Measurements from ENCODE around the gene SEZ6.

SEZ6 gene

GRCh38 chr17:29019475-29020181 lies 13.8 kb upstream of the SEZ6 start:
- H3K27me3 ChIP-seq (ENCODE audit: insufficient read depth, low read length, poor library complexity) = peaks cover 26% of the 10 kb centered on the region
- H2AFZ ChIP-seq (ENCODE audit: low read depth, low read length) = no peak overlapping the region

DNA sequence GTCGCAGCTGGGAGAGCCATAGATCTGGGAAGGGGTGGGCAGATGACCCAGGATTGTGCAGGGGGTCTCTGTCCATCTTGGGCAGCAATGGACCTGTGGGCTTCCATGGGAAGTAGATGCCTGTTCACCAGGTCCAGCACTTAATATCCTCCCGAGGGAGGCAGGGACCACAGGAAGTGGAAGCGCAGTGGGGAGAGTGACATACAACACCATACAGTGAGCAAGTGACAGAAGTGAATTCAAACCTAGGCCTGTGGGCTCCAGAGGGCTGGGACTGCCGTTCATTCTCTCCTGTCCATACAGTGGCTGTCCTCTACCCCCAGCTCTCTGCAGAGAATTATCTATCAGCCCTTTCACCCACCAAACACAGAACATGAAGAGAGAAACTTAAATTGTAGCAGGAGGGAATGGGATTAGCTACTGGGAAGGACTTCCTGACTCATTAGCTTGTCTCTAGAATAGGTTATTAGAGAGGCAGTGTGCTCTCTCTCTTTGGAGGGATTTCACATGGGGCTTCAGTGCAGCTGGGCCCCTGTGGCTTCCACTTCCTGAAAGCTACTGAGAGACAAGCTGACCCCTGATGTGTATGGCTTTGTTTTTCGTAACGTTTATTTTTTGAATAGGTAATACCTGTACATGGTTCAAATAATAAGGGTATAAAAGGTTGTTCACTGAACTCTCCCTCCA lies 13.1 kb upstream of the SEZ6 start:
- H3K27ac ChIP-seq (ENCODE audit: low read length) = no peak overlapping the region
- no peaks in the 10 kb centered on the region for H4K20me1 ChIP-seq (ENCODE audit: insufficient read depth, low read length)
- peaks cover 23% of the 10 kb centered on the region for H3K27me3 ChIP-seq (ENCODE audit: insufficient read depth, low read length, poor library complexity)
- no peak overlapping the region for H3K4me3 ChIP-seq (ENCODE audit: low read depth in 1 of 2, low read length in 2 of 2)
- H2AFZ ChIP-seq (ENCODE audit: low read depth, low read length) = no peak overlapping the region
- H3K36me3 ChIP-seq (ENCODE audit: insufficient read depth, low read length) = no peaks in the 10 kb centered on the region
- no peaks in the 10 kb centered on the region for H3K9me3 ChIP-seq (ENCODE audit: insufficient read depth, low read length, severe bottlenecking)
- DNase-seq (no peak), ATAC-seq (ENCODE audit: insufficient read depth, low read depth) (no peak)
- no peak for TF ChIP-seq CTCF (IDR thresholded peaks at IDR 0.05; ENCODE audit: borderline replicate concordance, extremely low read depth, low read length, poor library complexity, severe bottlenecking)
- TF ChIP-seq EZH2 (IDR thresholded peaks at IDR 0.05; ENCODE audit: borderline replicate concordance, low read depth, low read length, severe bottlenecking) = no peak
- no peaks in the 10 kb centered on the region for H3K4me1 ChIP-seq (ENCODE audit: insufficient read depth, low read length)
- H3K9ac ChIP-seq (ENCODE audit: low read depth, low read length) = no peak overlapping the region
- no peaks in the 10 kb centered on the region for H3K79me2 ChIP-seq (ENCODE audit: insufficient read depth, low read length)
- no peak overlapping the region for H3K4me2 ChIP-seq (ENCODE audit: insufficient read depth, low read length)

More at GRCh38 chr17:29019475-29020181, 13.8 kb upstream of the SEZ6 start:
- TF ChIP-seq CTCF (IDR thresholded peaks at IDR 0.05; ENCODE audit: borderline replicate concordance, extremely low read depth, low read length, poor library complexity, severe bottlenecking) (no peak), EZH2 (IDR thresholded peaks at IDR 0.05; ENCODE audit: borderline replicate concordance, low read depth, low read length, severe bottlenecking) (no peak)
- Histone ChIP-seq H3K9me3 (ENCODE audit: insufficient read depth, low read length, severe bottlenecking) (no peaks in the 10 kb centered on the region), H3K79me2 (ENCODE audit: insufficient read depth, low read length) (no peaks in the 10 kb centered on the region), H3K4me2 (ENCODE audit: insufficient read depth, low read length) (no peak overlapping the region), H3K4me3 (ENCODE audit: low read depth in 1 of 2, low read length in 2 of 2) (no peak overlapping the region), H3K27ac (ENCODE audit: low read length) (no peak overlapping the region), H3K9ac (ENCODE audit: low read depth, low read length) (no peak overlapping the region), H3K4me1 (ENCODE audit: insufficient read depth, low read length) (no peaks in the 10 kb centered on the region), H4K20me1 (ENCODE audit: insufficient read depth, low read length) (no peaks in the 10 kb centered on the region), H3K36me3 (ENCODE audit: insufficient read depth, low read length) (no peaks in the 10 kb centered on the region)
- DNase-seq (no peak), ATAC-seq (ENCODE audit: insufficient read depth, low read depth) (no peak)

- TF ChIP-seq EZH2 (IDR thresholded peaks at IDR 0.05; ENCODE audit: borderline replicate concordance, low read depth, low read length, severe bottlenecking) = no peak
- no peak for TF ChIP-seq CTCF (IDR thresholded peaks at IDR 0.05; ENCODE audit: borderline replicate concordance, extremely low read depth, low read length, poor library complexity, severe bottlenecking)
- Histone ChIP-seq H3K79me2 (ENCODE audit: insufficient read depth, low read length) (no peaks in the 10 kb centered on the region), H4K20me1 (ENCODE audit: insufficient read depth, low read length) (no peaks in the 10 kb centered on the region; the same call in 1 of the 2 replicates), H3K4me1 (ENCODE audit: insufficient read depth, low read length) (no peaks in the 10 kb centered on the region), H3K9me3 (ENCODE audit: insufficient read depth, low read length, severe bottlenecking) (no peaks in the 10 kb centered on the region), H3K4me2 (ENCODE audit: insufficient read depth, low read length) (no peak overlapping the region), H3K36me3 (ENCODE audit: insufficient read depth, low read length) (no peaks in the 10 kb centered on the region), H3K4me3 (ENCODE audit: low read depth in 1 of 2, low read length in 2 of 2) (no peak overlapping the region), H3K27ac (ENCODE audit: low read length) (no peak overlapping the region), H2AFZ (ENCODE audit: low read depth, low read length) (no peak overlapping the region), H3K9ac (ENCODE audit: low read depth, low read length) (no peak overlapping the region), H3K27me3 (ENCODE audit: insufficient read depth, low read length, poor library complexity) (peaks cover 23% of the 10 kb centered on the region)
- DNase-seq (no peak), ATAC-seq (ENCODE audit: insufficient read depth, low read depth) (no peak)
These were observed 10.7 kb upstream of the SEZ6 start for GRCh38 chr17:29016345-29017210.
